ENCODE results near the gene DNM3. TPM values are rescaled to one million over a fixed set of nuclear protein-coding genes. Genes with fewer than 3 reads are reported as not detected.

Gene DNM3
- total RNA-seq, 1 donor, result 2.0 TPM

- no peak overlapping the region for H3K4me3 ChIP-seq (ENCODE audit: low read depth, low read length)
- TF ChIP-seq CTCF (IDR thresholded peaks at IDR 0.05; ENCODE audit: insufficient read depth, low read length), result peak; percentile 1
- peak; percentile 19 for DNase-seq (ENCODE audit: low read depth)
Observed at GRCh38 chr1:172390301-172390682, 549.0 kb downstream of the DNM3 start.

GRCh38 chr1:172390683-172391551 lies 549.6 kb downstream of the DNM3 start:
- no peak overlapping the region for H3K4me3 ChIP-seq (ENCODE audit: low read depth, low read length)
- peak; percentile 59 for DNase-seq (ENCODE audit: low read depth)
- no peak for TF ChIP-seq CTCF (IDR thresholded peaks at IDR 0.05; ENCODE audit: insufficient read depth, low read length)

- TF ChIP-seq CTCF (IDR thresholded peaks at IDR 0.05; ENCODE audit: insufficient read depth, low read length), result no peak
- no peak for DNase-seq (ENCODE audit: low read depth)
- H3K4me3 ChIP-seq (ENCODE audit: low read depth, low read length), result no peak overlapping the region
Observed at GRCh38 chr1:172391976-172392375, 550.7 kb downstream of the DNM3 start.

GRCh38 chr1:172393354-172393753 lies 552.1 kb downstream of the DNM3 start:
- no peak for TF ChIP-seq CTCF (IDR thresholded peaks at IDR 0.05; ENCODE audit: insufficient read depth, low read length)
- no peak overlapping the region for H3K4me3 ChIP-seq (ENCODE audit: low read depth, low read length)
- DNase-seq (ENCODE audit: low read depth), result no peak

GRCh38 chr1:172394141-172394751 lies 552.9 kb downstream of the DNM3 start:
- H3K4me3 ChIP-seq (ENCODE audit: low read depth, low read length), result no peak overlapping the region
- no peak for DNase-seq (ENCODE audit: low read depth)
- TF ChIP-seq CTCF (IDR thresholded peaks at IDR 0.05; ENCODE audit: insufficient read depth, low read length), result no peak

GRCh38 chr1:172394811-172395210 lies 553.5 kb downstream of the DNM3 start:
- DNase-seq (ENCODE audit: low read depth), result no peak
- no peak for TF ChIP-seq CTCF (IDR thresholded peaks at IDR 0.05; ENCODE audit: insufficient read depth, low read length)
- H3K4me3 ChIP-seq (ENCODE audit: low read depth, low read length), result no peak overlapping the region
